ENCODE data around the gene TBC1D8. TPM values are rescaled to one million over a fixed set of nuclear protein-coding genes. Genes with fewer than 3 reads are reported as not detected.

Gene TBC1D8
- total and polyA plus RNA-seq, 2 of the 13 experiments (the other 11 are each of a cell fraction or from before 2014, with no cell fraction given), result 45.1 to 95.4 TPM

DNA sequence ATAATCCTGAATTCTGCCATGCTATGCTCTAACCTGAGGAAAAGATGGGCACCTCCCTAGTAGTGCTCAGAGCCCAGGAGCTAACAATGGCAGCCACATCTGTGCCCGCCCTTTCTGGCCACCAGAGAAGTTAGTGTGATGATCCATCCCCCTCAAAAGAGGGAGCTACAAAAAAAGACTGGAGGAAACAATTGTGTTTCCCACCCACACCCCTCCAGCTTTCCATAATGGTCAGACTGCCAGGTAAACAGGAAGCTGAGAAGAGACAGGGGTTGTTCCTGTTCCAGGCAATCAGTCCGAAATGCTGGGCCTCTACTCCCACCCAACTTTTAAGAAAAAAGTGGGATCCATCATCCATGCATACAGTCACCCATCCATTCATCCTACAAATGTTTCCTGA is 3.2 kb downstream of the TBC1D8 start:
- DNase-seq (ENCODE audit: low spot score) (no peak), ATAC-seq (no peak), FAIRE-seq (no peak)
- ChIA-PET POLR2A (interaction anchor here (0.6 to 6.4 kb wide), 5 partner anchors 10 to 34 kb away, joined by 3 to 49 read pairs (median 3); no protein-coding TSS in a partner anchor), CTCF (ENCODE audit: low intra/inter-chr PET ratio, low total read pairs) (no interaction called here)
- WGBS (ENCODE audit: low lambda C conversion rate), result 83% methylated on average over 2 of the region's 2 CpGs
- peaks cover 2 to 9% of the 10 kb centered on the region in 2 experiments; a peak in 3 of 5 replicates for H3K36me3 ChIP-seq (replicated peaks in 1 of 2; ENCODE audit: control insufficient read depth in 1 of 2, insufficient read depth in 2 of 2, low read length in 2 of 2)
- intact Hi-C loops (cut with micrococcal nuclease; ENCODE audit: unreplicated experiment) (loop anchor here (2.0 kb wide), 1 partner anchor 37 kb away; no protein-coding TSS in a partner anchor), in situ Hi-C loops (cut with HindIII; ENCODE audit: extremely low pct_ligation_motif_present, low pct_unique_long_range_greater_than_20kb) (no loop called here)
- H3K79me2 ChIP-seq (ENCODE audit: insufficient read depth, low read length), result peaks cover 77% of the 10 kb centered on the region
- peaks cover 58% of the 10 kb centered on the region for H4K20me1 ChIP-seq (ENCODE audit: insufficient read depth, low read length)
- H3K4me2 ChIP-seq (ENCODE audit: low read depth, low read length), result peak overlapping the region; percentile 95
- no peak overlapping the region for H3K27ac ChIP-seq (ENCODE audit: extremely low read length, insufficient read depth, low read length)
- H3K9ac ChIP-seq (ENCODE audit: insufficient read depth, low read depth, low read length), result peak overlapping the region; percentile 89
- BruUV-seq (replicated peaks), result no TSS peak
- H3K9me3 ChIP-seq (ENCODE audit: low read length), result no peaks in the 10 kb centered on the region
- H3K4me3 ChIP-seq (replicated peaks in 1 of 3; ENCODE audit: insufficient read depth in 1 of 3, low read depth in 2 of 3, low read length in 3 of 3), result peak overlapping the region; percentile 83 to 97 (median 89)
- peaks cover 72% of the 10 kb centered on the region for H3K4me1 ChIP-seq (ENCODE audit: insufficient read depth, low read length)
- no peaks in the 10 kb centered on the region; a peak in 1 of 5 replicates for H3K27me3 ChIP-seq (ENCODE audit: control insufficient read depth in 1 of 2, insufficient read depth in 2 of 2, low read length in 2 of 2)
- H2AFZ ChIP-seq (ENCODE audit: low read length), result no peak overlapping the region
- TF ChIP-seq FOXO1 (CRISPR knock-in tag; IDR thresholded peaks at IDR 0.05) (peak; percentile 24; the same call in 1 of the 2 replicates), NFE2L1 (CRISPR knock-in tag; IDR thresholded peaks at IDR 0.05; ENCODE audit: borderline replicate concordance) (no peak), MTF2 (CRISPR knock-in tag; IDR thresholded peaks at IDR 0.05; ENCODE audit: borderline replicate concordance) (no peak), SP140L (CRISPR knock-in tag; IDR thresholded peaks at IDR 0.05; ENCODE audit: borderline replicate concordance) (no peak), ADNP (CRISPR knock-in tag; IDR thresholded peaks at IDR 0.05) (no peak), NR1H2 (CRISPR knock-in tag; IDR thresholded peaks at IDR 0.05; ENCODE audit: borderline replicate concordance, low read depth) (no peak), ZNF121 (CRISPR knock-in tag; IDR thresholded peaks at IDR 0.05) (no peak), SAP130 (CRISPR knock-in tag; IDR thresholded peaks at IDR 0.05; ENCODE audit: low read depth) (0 out of 2 replicates have a peak, but pooled peaks have one; percentile 22), KDM5A (IDR thresholded peaks at IDR 0.05; ENCODE audit: borderline replicate concordance, low read length) (no peak), ZNF317 (CRISPR knock-in tag; IDR thresholded peaks at IDR 0.05) (no peak), KDM1A (CRISPR knock-in tag; IDR thresholded peaks at IDR 0.05) (no peak), ZNF205 (CRISPR knock-in tag; IDR thresholded peaks at IDR 0.05) (no peak), SIN3A (IDR thresholded peaks at IDR 0.05; ENCODE audit: borderline replicate concordance, low read depth, low read length) (no peak), KLF11 (CRISPR knock-in tag; IDR thresholded peaks at IDR 0.05) (no peak), ZNF839 (CRISPR knock-in tag; IDR thresholded peaks at IDR 0.05; ENCODE audit: borderline replicate concordance) (no peak), ZNF567 (CRISPR knock-in tag; IDR thresholded peaks at IDR 0.05; ENCODE audit: borderline replicate concordance) (no peak), KDM4B (CRISPR knock-in tag; IDR thresholded peaks at IDR 0.05) (no peak), ZNF577 (CRISPR knock-in tag; IDR thresholded peaks at IDR 0.05; ENCODE audit: borderline replicate concordance, low read depth) (no peak), ZFP62 (CRISPR knock-in tag; IDR thresholded peaks at IDR 0.05) (no peak)
- TF ChIP-seq, protein P1, sequence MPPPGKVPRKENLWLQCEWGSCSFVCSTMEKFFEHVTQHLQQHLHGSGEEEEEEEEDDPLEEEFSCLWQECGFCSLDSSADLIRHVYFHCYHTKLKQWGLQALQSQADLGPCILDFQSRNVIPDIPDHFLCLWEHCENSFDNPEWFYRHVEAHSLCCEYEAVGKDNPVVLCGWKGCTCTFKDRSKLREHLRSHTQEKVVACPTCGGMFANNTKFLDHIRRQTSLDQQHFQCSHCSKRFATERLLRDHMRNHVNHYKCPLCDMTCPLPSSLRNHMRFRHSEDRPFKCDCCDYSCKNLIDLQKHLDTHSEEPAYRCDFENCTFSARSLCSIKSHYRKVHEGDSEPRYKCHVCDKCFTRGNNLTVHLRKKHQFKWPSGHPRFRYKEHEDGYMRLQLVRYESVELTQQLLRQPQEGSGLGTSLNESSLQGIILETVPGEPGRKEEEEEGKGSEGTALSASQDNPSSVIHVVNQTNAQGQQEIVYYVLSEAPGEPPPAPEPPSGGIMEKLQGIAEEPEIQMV (CRISPR knock-in tag; IDR thresholded peaks at IDR 0.05; ENCODE audit: low read depth), result no peak
- TF ChIP-seq, protein P2, sequence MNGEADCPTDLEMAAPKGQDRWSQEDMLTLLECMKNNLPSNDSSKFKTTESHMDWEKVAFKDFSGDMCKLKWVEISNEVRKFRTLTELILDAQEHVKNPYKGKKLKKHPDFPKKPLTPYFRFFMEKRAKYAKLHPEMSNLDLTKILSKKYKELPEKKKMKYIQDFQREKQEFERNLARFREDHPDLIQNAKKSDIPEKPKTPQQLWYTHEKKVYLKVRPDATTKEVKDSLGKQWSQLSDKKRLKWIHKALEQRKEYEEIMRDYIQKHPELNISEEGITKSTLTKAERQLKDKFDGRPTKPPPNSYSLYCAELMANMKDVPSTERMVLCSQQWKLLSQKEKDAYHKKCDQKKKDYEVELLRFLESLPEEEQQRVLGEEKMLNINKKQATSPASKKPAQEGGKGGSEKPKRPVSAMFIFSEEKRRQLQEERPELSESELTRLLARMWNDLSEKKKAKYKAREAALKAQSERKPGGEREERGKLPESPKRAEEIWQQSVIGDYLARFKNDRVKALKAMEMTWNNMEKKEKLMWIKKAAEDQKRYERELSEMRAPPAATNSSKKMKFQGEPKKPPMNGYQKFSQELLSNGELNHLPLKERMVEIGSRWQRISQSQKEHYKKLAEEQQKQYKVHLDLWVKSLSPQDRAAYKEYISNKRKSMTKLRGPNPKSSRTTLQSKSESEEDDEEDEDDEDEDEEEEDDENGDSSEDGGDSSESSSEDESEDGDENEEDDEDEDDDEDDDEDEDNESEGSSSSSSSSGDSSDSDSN (CRISPR knock-in tag; IDR thresholded peaks at IDR 0.05), result no peak
- TF ChIP-seq, protein P3, sequence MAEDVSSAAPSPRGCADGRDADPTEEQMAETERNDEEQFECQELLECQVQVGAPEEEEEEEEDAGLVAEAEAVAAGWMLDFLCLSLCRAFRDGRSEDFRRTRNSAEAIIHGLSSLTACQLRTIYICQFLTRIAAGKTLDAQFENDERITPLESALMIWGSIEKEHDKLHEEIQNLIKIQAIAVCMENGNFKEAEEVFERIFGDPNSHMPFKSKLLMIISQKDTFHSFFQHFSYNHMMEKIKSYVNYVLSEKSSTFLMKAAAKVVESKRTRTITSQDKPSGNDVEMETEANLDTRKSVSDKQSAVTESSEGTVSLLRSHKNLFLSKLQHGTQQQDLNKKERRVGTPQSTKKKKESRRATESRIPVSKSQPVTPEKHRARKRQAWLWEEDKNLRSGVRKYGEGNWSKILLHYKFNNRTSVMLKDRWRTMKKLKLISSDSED (CRISPR knock-in tag; IDR thresholded peaks at IDR 0.05), result no peak

All from HepG2 (cell line).